ENCODE measurements around the gene AFAP1.
"Not testable (repeated sequence)": the region's sequence is repeated elsewhere in the genome, so short reads cannot be mapped to it uniquely, and the experiment has no call there.

AFAP1 gene

DNA sequence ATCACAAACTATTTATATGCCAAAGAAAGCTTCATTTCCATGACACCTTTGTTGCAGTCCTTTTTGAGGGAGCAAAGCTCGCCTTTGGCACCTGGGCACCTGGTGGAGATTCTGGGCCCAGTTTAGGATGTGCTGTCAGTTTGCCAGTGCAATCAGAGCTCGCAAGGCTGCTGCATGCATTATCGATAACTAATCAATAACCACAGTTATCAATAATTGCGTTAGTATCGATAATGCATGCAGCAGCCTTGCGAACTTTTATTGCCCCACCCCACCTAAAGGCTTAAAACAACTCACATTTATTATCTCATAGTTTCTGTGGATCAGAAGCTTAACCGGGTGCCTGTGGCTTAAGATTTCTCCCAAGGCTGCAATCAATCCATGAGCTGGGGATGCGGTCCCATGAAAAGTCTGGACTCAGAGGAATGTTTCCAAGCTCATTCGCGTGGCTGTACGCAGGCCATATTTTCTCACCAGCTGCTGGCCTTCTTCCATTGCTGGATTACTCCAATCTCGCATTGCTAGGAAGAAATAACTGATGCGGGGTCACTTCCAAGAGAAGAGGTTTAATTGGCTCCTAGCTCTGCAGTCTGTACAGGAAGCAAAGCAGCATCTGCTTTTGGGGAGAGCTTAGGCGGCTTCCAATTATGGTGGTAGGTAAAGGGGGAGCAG is 6.2 kb upstream of the AFAP1 start:
- no peak for DNase-seq (ENCODE audit: low spot score)

DNA sequence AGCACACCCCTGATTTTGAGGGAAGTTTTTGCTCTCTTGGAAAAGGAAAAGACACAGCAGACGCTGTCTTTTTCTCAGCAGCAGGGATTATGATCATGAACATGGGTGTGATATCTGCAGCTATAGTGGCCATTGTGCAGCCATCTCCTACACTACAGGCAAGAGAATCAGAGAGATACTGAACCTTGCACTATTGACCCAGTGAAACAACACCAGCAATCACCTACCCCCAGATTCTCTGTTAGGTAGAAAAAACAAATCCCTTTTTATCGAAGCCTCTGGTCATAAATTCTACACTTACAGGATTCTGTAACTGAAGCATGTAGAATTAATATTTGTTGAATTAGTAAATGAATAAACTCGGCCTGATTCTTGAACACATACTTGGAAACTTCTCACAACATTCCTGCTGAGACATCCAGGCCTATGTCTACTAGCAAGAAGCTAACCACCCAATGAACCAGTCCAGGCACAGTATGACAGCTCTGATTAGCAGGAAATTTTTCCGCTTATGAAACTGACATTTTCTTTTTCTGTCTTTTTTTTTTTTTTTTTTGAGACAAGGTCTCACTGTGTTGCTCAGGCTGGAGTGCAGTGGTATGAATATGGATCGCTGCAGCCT is 5.0 kb upstream of the AFAP1 start:
- no peak for DNase-seq (ENCODE audit: low spot score)

DNA sequence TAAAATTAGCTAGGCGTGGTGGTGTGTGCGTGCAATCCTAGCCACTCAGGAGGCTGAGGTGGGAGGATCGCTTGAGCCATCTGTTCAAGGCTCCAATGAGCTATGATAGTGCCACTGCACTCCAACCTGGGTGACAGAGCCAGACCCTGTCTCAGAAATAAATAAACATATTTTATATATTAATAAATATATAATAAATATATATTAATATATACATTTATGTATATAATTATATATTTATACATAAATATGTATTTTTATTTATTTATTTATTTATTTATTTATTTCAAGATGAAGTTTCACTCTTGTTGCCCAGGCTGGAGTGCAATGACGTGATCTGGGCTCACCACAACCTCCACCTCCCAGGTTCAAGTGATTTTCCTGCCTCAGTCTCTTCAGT is 4.0 kb upstream of the AFAP1 start:
- DNase-seq (ENCODE audit: low spot score): not testable (repeated sequence)

DNA sequence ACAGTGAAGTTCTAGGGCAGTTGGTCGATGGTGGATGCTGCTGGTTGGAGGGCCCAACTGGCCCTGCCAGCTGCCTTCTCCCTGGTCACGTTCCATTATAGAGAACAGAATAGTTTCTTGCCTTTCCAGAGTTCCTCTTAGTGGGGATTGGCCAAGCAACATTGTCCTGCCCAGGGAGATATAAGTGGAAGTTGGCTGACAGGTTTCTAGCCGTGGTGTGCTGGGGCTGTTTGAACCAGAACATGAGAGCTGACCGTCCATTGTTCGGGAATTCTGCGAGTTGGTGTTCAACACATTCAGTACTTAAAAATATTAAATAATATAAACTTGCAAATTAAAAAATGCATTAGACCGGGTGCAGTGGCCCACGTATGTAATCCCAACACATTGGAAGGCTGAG is 3.5 kb upstream of the AFAP1 start:
- no peak for DNase-seq (ENCODE audit: low spot score)

DNA sequence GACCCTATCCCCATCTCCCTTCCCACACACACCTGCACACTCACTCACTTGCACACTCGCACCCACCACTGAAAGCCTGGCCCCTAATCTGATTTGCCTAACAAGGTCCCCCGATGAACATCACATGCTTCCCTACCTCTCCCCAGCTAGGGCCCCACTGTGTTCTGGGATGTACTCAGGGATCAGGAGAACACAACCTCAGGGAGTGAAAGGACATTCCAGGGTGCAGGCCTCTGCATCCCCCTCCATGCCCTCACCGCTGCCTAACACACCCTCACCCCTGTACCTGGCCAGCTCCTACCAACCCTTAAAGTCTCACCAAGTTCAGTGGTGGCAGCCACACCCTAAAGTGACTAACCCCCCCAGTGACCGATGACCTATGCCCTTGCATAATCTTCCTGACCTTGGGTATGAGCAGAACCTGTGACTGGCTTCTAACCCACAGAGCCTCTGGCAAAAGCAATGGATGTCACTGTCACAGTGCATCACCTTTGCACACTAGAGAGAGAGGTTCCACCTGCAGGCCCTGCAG is 2.4 kb upstream of the AFAP1 start:
- no peak for DNase-seq (ENCODE audit: low spot score)

DNA sequence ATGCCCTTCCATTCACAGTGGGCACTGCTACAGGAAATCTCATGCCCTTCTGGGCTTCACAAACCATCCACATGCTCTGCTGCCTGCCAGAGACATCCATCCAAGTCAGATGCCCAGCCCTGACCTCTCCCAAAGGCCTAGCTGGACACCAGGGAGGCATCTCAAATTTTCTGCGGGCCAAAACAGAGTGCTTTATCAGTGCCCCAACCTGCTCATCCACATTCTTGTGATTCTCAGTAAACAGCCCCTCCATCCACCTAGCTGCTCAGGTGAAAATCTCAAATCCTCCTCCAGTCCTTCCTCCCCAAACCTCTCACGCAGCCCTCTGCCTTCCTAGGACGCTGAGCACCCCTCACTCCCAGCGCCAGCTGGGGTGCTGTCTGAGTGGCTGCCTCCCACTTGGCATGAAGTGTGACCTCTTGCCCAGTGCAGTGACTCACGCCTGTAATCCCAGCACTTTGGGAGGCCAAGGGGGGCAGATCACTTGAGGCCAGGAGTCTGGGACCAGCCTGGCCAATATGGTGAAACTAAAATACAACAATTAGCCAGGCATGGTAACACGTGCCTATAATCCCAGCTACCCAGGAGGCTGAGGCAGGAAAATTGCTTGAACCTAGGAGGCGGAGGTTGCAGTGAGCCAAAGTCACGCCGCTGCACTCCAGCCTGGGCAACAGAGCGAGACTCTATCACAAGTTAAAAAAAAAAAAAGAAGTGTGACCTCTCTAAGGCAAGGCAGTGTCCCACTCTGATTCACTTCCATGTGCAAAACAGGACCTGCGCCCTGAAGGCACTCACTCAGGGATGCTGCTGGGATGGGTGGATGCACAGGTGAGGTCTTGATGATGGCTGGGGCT is 1.7 kb upstream of the AFAP1 start:
- no peak for DNase-seq (ENCODE audit: low spot score)

DNA sequence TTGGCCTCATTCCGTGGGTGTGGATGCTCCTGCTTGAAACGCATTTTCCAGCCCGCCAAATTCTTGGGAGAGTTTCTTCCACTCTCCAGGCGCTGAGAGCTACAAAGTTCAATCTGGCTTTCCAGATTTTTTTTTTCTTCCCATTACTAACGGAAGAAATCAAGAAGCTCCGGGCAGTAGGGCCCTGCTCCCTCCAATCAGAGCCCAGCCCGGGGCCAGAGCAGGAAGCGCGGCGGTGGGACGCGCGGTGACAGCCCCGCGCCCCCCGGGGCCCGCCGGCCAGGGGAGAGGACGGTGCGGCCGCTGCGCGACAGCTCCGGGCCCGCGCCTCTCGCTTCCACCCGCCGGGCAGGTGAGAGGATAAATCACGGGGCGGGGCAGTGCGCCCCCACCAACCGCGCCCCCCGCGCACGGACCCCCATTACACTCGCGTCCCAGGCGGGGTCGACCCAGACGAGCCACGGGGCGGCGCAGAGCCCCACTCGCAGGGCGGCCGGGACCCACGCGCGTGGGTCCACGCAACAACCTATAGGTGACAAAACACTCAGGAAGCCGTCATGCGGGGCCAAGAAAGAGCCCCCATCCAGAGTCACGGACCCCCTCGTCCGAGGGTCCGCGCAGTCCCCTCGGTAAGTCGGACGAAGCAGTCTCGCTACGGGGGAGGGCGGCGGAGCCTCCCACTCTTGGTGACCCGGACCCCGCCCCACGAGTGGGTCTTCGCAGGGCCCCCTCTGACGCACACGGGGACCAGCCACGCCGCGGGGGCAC is 868 bp downstream of the AFAP1 start:
- no peak for DNase-seq (ENCODE audit: low spot score)

DNA sequence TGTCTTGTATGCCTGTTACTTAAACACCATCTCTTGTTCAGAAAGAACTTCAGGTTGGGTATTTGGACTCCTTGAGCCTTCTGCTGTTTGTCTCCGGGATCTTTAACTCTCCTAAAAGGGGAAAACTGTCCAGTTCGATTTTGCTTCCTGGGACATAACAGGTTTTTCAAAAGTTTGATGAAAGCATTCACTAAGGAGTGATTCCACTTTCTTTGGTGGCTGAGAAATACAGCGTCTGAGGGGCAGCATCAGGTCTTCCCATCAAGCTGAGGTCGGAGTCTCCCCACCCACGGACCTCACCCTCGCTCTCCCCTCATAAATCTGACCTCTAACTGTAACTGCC is 1.4 kb downstream of the AFAP1 start:
- peak; percentile 38 for DNase-seq (ENCODE audit: low spot score)

DNA sequence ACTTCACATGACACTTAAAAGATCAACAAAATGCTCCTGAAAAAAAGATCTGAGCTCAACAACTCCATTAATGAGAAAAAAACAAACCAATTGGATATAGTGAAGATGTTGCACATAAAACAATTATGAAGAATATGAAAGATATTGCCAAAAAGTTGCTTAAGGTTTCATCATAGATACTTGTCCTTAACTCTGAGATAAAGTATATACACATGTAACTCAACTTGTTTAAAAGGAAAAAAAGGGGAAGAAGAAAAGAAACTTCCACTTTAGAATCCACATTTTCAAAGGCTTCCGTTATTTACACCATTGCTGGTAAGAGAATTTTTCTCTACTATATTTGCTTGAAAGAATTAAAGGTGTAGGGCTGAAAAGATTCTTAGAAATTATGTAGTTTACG is 2.7 kb downstream of the AFAP1 start:
- no peak for DNase-seq (ENCODE audit: low spot score)

DNA sequence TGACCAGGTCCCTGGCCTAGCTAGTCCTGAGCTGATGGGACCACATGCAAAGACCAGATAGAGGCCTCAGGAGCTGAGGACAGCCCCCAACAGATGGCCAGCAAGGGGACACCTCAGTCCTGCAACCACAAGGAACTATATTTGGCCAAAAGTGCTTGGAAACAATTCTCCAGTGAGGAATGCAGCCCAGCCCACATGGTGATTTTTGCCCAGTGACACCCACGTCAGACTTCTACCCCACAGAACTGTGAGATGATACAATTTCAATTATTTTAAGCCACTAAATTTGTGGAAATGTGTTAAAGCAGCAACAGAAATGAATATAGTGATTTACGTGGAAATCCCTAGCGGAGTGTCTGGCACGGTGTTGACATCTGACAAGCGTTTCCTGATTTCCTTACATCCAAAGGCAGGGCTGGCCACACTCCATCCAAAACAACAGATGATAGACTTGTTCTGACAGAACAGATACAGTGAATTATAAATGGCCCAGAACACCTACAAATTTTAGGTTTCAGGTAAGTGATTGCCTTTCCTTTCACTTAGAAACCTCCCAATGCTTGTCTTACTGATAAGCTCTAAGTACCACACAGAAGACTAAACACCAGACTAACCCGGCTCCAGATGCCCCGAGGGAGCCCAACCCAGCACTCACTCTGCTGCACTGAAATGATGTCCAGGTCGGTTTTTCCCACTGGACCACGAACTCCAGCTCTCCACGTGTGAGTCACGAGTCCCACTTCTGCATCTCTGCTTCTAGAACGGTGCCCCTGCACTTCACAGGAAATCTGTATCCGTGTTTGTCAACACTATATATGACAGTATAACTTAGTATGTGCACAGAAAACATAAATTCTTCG is 5.8 kb downstream of the AFAP1 start:
- no peak for DNase-seq (ENCODE audit: low spot score)

DNA sequence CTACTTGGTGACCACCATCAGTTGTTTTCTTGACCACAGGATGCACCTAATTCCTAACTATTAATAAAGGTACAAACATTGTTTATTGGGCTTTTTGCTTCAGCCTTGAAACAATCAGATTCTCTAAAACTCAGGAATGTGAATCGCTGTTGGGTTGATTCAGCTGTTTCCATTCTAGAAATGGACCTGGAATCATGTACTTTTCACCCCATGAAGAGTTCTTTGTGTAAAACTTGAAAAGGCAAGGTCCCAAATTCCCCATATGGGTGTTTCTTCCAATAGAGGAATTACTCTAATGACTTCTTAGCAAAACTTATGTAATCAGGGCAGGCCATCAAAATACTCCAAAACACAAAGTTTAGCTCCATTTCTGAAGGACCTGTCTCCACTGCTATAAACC is 7.4 kb downstream of the AFAP1 start:
- DNase-seq (ENCODE audit: low spot score): no peak

DNA sequence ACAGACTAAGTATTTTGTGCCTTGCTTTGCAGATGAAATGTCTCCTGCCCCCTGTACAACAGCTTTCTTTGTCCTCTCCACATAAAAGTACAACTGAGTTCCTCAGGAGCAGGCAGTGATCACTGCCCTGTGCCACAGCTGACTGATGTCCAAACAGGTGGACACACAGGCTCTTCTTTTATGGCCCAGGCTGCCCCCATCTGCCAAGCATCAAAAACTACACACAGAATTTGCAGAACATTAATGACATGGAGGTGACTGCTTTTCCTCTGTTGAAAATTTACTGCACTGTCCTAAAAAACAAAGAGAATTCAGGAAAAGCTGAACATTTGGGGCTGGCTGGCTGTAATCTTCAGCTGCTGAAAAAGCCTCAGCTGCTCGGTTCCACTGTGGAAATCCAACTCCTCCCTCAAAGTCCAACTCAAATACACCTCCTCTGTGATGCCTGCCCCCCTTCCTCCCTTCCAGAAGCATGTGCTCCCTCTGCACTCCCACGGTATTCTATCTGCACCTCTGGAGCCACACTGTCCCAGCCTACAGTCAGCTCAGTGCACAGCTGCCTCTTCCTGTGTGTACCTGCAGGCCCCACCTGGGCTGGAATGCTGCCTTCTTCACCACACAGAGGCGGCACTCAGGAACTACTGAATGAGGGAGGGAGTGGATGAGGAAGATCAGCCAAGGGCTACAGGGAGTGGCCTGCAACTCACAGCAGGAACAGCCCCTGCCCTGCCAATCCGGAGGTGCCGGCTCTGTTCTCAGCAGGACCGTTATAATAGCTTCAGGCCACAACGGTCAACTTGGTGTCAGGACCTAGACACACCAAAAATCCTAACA is 10.3 kb downstream of the AFAP1 start:
- peak; percentile 75 for DNase-seq (ENCODE audit: low spot score)

DNA sequence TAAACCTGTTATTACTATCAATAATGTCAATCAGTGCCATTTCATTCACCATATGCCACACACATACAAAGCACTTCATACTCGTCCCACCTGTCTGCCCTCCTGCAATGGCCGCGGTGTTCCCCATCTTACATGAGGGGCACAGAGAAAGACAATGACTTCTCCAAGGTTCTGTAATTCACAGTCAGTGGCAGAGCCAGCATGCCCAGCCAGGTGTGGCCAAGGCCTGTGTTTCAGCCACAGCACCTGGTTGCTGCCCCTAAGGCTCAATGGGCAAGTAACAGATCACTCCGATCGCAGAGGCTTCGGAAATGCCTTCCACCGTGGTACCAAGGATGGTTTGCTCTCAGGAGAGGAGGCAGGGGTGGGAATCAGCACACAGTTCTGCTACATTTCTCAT is 10.9 kb downstream of the AFAP1 start:
- no peak for DNase-seq (ENCODE audit: low spot score)

DNA sequence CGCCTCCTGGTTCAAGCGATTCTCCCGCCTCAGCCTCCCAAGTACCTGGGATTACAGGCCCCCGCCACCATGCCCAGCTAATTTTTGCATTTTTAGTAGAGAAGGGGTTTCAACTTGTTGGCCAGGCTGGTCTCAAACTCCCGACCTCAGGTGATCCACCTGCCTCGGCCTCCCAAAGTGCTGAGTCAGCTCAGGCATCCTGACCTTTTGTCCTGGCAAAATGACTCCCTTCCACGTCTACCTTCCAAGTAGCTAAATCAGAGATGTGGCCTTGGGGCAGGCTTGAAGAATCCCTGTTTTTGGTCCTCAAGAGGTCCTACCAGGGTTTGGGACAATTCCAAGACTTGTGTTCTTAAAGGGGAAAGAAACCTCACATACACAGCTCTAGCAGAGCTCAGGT is 12.8 kb downstream of the AFAP1 start:
- DNase-seq (ENCODE audit: low spot score): no peak

DNA sequence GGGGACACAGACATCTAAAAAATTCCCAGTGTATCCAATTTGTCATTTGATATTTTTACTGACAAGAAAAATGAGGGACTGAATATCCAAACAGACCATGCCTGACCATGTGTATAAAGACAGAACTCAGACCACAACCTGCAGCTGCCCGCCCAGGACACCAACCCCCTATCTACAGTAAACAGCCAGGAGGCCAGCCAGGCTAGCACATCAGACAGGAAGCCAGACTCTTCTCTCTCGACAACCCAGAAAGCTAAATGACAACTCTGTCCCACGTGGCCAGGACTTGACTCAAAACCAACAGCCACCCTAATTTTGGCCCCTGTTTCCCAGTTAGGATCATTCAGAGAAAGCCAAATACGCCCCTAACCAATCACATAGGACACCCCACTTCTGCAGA is 15.1 kb downstream of the AFAP1 start:
- DNase-seq (ENCODE audit: low spot score): no peak

DNA sequence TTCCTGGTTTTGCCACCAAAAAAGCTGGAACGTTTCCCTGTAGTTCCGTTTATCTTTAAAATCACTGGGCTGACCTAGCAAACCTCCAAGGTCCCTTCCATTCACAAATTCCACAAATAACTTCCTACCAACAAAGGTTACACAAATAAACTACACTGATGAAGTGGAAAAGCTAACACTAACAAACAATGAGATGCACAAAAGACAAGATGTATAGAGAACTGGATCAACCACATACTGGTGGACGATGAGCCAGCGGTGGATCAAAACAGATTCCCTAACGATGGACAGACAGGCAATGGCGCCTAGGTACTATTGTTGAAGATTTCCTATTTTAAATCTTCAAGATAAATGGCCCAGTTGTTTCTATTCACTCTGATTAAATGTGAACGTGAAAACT is 15.5 kb downstream of the AFAP1 start:
- DNase-seq (ENCODE audit: low spot score): no peak

DNA sequence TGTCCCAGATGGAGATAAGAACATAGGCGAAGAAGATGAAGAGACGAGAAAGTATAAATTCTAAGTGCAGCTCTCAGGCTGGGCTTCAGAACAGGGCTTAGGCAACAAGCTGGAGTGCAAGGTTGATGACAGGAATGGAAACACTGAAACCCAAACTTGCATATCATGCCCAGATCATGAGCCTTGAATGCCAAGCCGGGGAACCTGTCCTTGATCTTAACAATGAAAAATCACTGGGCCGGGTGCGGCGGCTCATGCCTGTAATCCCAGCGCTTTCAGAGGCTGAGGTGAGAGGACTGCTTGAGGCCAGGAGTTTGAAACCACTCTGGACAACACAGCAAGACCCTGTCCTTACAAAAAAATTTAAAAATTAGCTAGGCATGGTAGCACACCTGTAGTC is 17.2 kb downstream of the AFAP1 start:
- DNase-seq (ENCODE audit: low spot score): no peak

DNA sequence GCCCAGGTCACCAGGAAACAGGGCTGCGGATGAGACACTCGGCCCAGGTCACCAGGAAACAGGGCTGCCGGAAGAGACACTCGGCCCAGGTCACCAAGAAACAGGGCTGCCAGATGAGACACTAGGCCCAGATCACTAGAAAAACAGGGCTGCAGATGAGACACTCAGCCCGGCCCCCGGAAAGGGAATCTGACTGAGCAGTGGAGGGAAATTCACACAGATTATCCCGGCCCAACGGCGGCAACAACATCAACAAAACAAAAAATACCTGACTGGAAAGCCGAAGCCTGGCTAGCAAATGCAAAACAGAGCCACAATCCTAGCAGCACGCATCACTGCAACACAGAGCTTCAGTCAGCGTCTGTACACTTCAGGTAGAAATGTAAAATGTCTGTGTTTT is 20.7 kb downstream of the AFAP1 start:
- no peak for DNase-seq (ENCODE audit: low spot score)

DNA sequence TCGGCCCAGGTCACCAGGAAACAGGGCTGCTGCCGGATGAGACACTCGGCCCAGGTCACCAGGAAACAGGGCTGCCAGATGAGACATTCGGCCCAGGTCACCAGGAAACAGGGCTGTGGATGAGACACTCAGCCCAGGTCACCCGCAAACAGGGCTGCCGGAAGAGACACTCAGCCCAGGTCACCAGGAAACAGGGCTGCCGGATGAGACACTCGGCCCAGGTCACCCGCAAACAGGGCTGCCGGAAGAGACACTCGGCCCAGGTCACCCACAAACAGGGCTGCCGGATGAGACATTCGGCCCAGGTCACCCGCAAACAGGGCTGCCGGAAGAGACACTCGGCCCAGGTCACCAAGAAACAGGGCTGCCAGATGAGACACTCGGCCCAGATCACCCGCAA is 21.5 kb downstream of the AFAP1 start:
- not testable (repeated sequence) for DNase-seq (ENCODE audit: low spot score)

DNA sequence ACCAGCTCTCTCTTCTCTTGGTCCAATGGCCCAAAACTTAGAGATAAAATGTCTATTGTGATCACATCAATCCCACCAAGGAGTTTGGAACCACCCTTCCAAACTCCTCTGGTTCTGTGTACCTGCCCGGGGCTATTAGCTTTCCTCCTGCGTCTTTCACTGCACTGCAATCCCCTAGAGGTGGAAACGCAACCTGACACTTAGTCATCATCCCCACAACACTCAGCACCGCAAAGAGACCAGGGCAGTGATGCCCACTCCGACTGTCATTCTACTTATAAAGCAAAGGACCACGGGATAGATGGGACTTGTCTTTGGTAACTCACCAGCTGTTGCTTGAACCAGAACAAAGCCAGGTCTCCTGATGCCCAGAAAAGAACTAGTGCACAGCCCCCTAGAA is 22.0 kb downstream of the AFAP1 start:
- no peak for DNase-seq (ENCODE audit: low spot score)

DNA sequence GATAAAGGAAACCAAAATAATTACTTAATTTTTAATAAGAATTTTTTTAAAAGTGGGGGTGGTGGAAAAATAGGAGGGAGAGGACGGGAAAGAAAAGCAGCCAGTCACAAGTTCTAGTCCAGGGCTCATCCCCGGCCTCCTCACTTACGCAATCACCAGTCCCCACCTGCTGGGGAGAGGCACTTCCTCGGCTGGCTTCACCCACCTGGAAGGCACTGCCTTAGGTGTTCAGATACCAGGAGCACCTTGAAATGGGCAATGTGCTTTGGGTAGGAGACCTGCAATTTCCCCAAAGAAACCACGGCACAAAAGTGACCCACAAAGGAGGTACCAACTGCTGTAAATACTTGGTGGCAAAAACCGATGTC is 23.8 kb downstream of the AFAP1 start:
- no peak for DNase-seq (ENCODE audit: low spot score)

Measured in cerebellar cortex (tissue), 1 donor.